GM19463 (cell line): Measurements from ENCODE around the gene STK32B.
"Not testable (repeated sequence)": the region's sequence is repeated elsewhere in the genome, so short reads cannot be mapped to it uniquely, and the experiment has no call there.

ENCODE experiments used
- ATAC-seq: cut with Tn5 transposase; IDR thresholded peaks from one replicate; pipeline ENCODE4 v1.9.1; 2021; ENCODE audit warnings: mild to moderate bottlenecking, moderate library complexity; ENCODE audit not compliant: unreplicated experiment

STK32B gene

GRCh38 chr4:5156682-5157081, 105.4 kb downstream of the STK32B start:
- ATAC-seq = no peak

GRCh38 chr4:5157791-5158770, 106.8 kb downstream of the STK32B start:
- no peak for ATAC-seq

DNA sequence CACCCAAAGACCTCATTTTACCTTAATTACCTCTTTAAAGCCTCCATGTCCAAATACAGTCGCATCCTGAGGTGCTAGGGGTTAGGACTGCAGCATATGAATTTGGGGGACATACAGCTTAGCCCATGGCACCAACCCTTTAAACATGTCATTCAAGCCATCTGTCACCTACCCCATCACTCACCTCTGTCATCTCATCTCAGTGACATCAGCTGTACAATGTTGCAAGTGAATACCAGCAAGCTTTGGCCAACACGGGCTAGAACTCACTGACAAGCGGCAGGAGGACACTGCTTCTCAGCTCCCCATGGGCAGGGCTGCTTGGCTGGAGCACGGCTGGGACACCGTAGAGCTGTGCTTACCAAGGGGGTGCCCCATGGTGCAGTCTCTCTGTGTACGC, 107.5 kb downstream of the STK32B start:
- no peak for ATAC-seq

DNA sequence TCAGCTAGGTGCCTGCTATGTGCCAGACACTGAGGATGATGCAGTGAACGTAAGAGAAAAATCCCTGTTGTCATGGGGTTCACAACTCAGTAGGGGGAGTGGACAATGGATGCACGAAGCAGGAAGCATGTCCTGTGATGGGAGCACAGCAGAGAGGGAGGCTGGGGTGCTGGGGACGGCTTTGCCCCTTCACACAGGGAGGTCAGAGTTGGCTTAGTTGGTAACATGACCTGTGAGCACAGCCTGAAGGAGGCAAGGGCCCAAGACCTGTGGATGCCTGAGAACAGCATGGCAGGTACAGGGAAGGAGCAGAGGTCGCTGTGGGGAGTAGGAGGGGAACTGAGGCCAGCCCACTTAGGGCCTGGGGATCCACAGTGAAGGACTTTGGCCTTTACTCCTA, 109.4 kb downstream of the STK32B start:
- no peak for ATAC-seq

DNA sequence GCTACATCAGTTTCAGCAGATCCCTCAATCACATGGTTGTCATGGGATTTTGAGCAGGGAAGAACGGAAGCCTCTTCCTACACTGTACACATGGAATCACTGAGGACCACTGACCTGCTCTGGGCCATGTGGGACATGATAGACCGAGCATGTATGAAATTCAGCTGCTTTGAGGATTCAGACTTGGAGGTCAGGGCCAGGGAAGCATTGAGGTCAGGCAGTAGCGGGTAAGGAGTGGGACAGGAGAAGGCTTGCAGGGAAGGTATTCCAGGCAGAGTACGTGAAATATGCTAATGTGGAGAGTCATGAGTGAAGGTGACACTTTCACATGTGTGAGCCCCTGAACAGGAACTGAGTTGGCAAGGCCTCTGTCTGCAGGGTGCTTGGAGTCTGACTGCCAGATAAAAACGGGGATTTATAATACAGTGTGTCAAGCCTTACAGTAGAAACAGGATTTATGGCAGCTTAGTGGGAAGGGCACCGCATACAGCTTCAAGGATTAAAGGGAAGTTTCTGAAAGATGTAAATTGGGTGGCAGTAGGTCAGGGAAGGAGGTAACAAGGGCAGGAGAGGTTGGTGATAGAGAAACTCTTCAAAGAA, 111.7 kb downstream of the STK32B start:
- no peak for ATAC-seq

- no peak for ATAC-seq
Measured at GRCh38 chr4:5164221-5164912, 113.1 kb downstream of the STK32B start.

GRCh38 chr4:5165420-5166369, 114.4 kb downstream of the STK32B start:
- ATAC-seq = no peak

DNA sequence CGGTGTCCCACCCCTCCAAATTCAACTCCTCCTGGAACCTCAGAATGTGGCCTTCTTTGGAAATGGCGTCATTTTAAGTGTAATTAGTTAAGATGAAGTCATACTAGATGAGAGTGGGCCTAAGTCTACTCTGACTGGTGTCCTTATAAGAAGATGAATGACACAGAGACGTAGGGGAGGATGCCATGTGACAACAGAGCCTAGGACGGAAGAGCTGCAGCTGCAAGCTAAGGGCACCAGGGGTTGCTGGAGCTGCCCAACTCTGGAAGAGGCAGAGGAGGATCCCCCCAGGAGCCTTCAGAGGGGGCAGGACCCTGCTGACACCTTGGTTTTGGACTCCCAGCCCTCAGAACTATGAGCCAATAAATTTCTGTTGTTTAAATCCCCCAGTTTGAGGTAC, 115.1 kb downstream of the STK32B start:
- no peak for ATAC-seq

DNA sequence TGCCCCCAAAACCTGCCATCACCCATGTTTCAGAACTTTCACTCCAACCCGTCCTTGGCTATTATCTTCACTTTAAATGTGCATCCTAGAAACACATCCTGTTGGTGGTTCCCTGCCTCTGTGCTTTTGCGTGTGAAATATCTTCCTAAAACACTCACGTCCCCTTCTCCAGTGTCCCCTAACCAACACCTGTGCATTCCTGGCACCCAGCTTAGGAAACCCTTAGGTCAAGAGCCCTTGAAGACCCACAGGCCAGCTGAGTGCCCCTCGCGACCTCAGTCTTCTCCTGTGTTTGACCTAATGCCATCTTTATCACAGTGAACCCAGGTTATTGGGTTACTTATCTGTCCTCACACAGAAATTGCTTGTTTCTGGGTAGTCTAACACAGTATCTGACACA, 117.6 kb downstream of the STK32B start:
- ATAC-seq = no peak

GRCh38 chr4:5175836-5176235, 124.6 kb downstream of the STK32B start:
- not testable (repeated sequence) for ATAC-seq

GRCh38 chr4:5184606-5185005, 133.3 kb downstream of the STK32B start:
- no peak for ATAC-seq

GRCh38 chr4:5185551-5185950, 134.3 kb downstream of the STK32B start:
- ATAC-seq = no peak

- ATAC-seq = no peak
Measured at GRCh38 chr4:5186271-5187064, 135.2 kb downstream of the STK32B start.

DNA sequence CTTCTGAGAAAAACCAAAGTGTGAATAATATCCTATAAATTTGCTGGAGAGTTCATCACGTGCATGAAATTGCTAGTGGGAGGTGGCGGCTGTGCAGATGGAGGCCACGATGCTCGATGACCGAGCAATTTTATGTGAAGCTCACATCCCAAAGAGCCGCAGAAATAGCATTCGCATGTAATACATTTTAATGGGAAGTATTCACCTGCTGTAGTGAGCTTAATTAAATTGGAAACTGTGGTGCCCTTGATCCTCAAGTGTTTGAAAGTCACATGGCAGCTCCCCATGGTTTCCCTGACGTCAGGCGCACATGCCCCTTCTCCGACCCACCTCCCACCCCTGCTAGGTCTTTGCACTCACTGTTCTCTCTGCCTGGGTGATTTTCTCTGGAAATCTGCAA, 136.8 kb downstream of the STK32B start:
- ATAC-seq = no peak

DNA sequence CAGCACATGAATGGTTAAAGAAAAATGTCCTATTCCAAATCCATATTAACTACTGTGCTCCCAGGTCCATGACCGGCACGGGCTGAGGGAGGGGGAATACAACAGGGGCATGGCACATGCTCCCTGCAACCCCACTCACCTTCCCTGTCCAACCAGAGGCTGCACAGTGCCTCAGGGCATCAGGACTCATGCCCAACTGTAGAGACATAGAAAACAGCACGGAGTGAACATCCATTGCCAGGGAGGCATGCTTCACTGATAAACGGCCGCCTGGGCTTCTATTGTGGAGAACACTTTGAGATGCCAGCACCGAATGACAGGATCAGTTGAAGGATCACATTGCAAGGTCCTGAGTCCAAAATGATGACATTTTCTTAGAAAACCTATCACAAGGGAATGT, 140.6 kb downstream of the STK32B start:
- ATAC-seq = no peak

- no peak for ATAC-seq
Measured at GRCh38 chr4:5192271-5192670, 141.0 kb downstream of the STK32B start.

- ATAC-seq = no peak
Measured at GRCh38 chr4:5192678-5193077, 141.4 kb downstream of the STK32B start.

DNA sequence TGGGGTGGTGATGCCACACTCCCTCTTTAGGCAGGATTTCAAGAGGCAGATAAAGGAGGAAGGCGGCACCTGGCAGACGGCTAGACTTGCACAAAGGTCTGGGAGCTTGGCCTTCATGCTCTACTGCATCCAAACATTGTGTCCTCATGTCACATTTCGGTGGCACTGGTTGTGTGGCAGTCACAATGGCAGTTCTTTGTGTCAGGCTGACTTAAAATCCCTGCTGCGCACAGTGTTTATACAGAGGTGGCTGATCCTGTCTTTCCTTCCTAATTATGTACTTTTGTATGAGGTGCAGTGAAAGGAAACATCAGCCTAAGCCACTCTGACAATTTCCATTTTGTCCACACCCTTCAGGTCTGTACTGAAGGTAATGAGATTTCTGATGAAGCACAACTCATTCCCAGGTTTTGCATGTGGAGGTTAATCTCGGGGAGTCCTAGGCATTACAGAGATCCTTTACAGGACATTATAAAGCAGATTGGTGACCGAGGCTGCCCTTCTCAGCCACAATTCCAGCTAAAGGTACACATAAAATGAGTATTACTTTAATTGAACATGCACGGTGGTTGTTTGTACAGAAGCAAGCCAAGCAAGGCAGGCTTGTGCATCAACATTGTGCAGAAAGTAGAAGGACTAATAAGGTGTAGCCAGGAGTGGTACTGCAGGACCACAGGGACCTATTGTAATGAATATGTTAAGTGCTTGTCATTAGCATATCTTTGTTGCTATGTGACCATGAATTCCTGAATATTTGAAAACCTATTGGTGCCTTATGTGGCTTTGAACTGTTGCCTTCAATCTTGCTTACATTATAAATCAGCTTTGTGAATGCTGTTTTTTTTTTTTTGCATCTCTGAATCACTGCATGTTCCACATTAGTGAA, 147.6 kb downstream of the STK32B start:
- ATAC-seq = no peak

GRCh38 chr4:5199912-5200311, 148.6 kb downstream of the STK32B start:
- ATAC-seq = no peak
